ENCODE data around the gene OTUB2.

DNA sequence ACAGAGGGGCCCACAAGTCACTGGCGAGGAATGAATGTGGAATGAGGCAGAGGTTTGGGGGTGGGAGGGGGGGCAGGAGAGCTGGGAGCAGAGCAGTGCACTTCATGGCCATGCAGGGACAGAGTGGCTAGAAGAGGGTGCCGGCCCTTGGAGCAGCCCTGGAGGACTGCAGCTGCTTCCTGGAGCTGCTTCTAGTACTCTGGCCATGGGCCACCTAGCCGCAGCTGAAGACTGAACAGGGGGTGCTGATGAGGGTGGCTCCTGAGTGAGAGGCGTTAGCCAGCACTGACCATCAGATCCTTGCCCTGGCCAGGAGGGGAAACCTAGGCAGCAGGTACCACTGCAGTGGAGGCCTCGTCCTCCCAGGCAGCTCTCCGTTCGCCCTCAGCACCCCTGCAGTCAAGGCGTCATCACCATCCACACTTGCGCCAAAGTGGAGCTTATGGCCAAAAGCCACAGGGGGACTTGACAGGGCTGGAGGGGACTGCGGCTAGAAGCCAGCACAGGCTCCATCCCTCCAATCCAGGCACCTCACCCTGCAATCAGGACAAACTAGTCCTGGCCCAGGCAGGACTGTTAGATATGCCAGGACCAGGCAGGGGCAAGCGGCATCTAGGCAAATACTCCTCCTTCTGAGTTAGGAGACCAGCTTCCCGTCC is 16.4 kb downstream of the OTUB2 start:
- no peak for TF ChIP-seq CTCF (IDR thresholded peaks at IDR 0.05 in 4 of 5, conservative IDR thresholded peaks at IDR 0.05 in 1 of 5)
- TF ChIP-seq POLR2A (IDR thresholded peaks at IDR 0.05), result no peak
